GM18909 (cell line): ENCODE data around the gene SHISA3.

Experiments used
- ATAC-seq: cut with Tn5 transposase; IDR thresholded peaks from one replicate; pipeline ENCODE4 v1.9.1; 2021; ENCODE audit warnings: mild to moderate bottlenecking; ENCODE audit not compliant: unreplicated experiment, poor library complexity

Gene SHISA3

GRCh38 chr4:42436928-42437565 lies 39.8 kb downstream of the SHISA3 start:
- no peak for ATAC-seq

- no peak for ATAC-seq
Observed at GRCh38 chr4:42440083-42440482, 42.8 kb downstream of the SHISA3 start.

- no peak for ATAC-seq
Observed at GRCh38 chr4:42442601-42443000, 45.3 kb downstream of the SHISA3 start.

GRCh38 chr4:42445038-42445437 lies 47.8 kb downstream of the SHISA3 start:
- no peak for ATAC-seq

GRCh38 chr4:42446823-42447222 lies 49.5 kb downstream of the SHISA3 start:
- ATAC-seq: no peak
